Left ventricle myocardium superior (tissue), 1 donor: ENCODE data around the gene WDR54. TPM values are rescaled to one million over a fixed set of nuclear protein-coding genes. Genes with fewer than 3 reads are reported as not detected.
A peak's percentile ranks its signal among the peaks of the same experiment; 100 is the strongest.

Experiments
- ATAC-seq: fragments of 200-7000 bp; cut with Tn5 transposase; one replicate; pipeline ENCODE4 v1.9.1; 2020; ENCODE audit warnings: mild to moderate bottlenecking, moderate library complexity
- DNase-seq: peaks from one replicate; pipeline ENCODE4 v3.0.0-alpha.2; 2020
- intact Hi-C: fragments of 100-400 bp; cut with micrococcal nuclease; formaldehyde crosslinking; loops from one replicate; pipeline ENCODE4 v1.11.0; 2022
- long read RNA-seq: library from polyadenylated mRNA; unstranded; transcript quantifications from one replicate; pipeline ENCODE4 v2.0.0, GENCODE V29; 2021
- total RNA-seq: library from RNA; stranded (reverse); fragmentation: NEBNext Ultra II Directional; extraction: Animal tissue kit (Norgen Biotek cat#: 25700); gene quantifications from one replicate; pipeline ENCODE4 v1.2.1, GENCODE V29; 2021
- donor health status: DM: no; HTN: yes; CAD: no; lungs with severe emphysema.

Gene WDR54
- 4.4 TPM for total RNA-seq
- long read RNA-seq, partial matches to known transcripts, result 0 of 2 reads
- long read RNA-seq, other reads (novel, unspliced or antisense), result 2 of 2 reads

GRCh38 chr2:74421221-74421870 lies at the start of gene WDR54, which contains the start of gene C2orf81:
Gene WDR54 (plus strand): TSS chr2:74421730. CDS start chr2:74422154, 424 bp downstream.
Gene C2orf81 (minus strand): TSS chr2:74421619. CDS start chr2:74421560, 59 bp downstream.
- intact Hi-C loops, result no loop called here
- peak; percentile 92 for ATAC-seq
- peak; percentile 93 for DNase-seq

- intact Hi-C loops, result no loop called here
- ATAC-seq, result no peak
Observed at GRCh38 chr2:74372674-74373073, 48.9 kb upstream of the WDR54 start.

GRCh38 chr2:74373221-74373676 lies 48.3 kb upstream of the WDR54 start:
- intact Hi-C loops, result no loop called here
- ATAC-seq, result peak; percentile 59
- DNase-seq, result peak; percentile 77

More at GRCh38 chr2:74372674-74373073, 48.9 kb upstream of the WDR54 start:
- no peak for DNase-seq

GRCh38 chr2:74373985-74374384 lies 47.5 kb upstream of the WDR54 start:
- DNase-seq (no peak), ATAC-seq (peak; percentile 7)
- intact Hi-C loops, result no loop called here

GRCh38 chr2:74374509-74375205 lies 46.9 kb upstream of the WDR54 start:
- DNase-seq (peak; percentile 83), ATAC-seq (peak; percentile 94)
- intact Hi-C loops, result no loop called here

GRCh38 chr2:74375838-74376237 lies 45.7 kb upstream of the WDR54 start:
- ATAC-seq (no peak), DNase-seq (no peak)
- intact Hi-C loops, result no loop called here

- DNase-seq, result no peak
- no peak for ATAC-seq
- intact Hi-C loops, result no loop called here
Observed at GRCh38 chr2:74378007-74378406, 43.5 kb upstream of the WDR54 start.

GRCh38 chr2:74379851-74380789 lies 41.4 kb upstream of the WDR54 start, which contains the start of gene DCTN1:
Gene DCTN1 (minus strand): TSS chr2:74380311. CDS start chr2:74380037, 274 bp downstream.
- DNase-seq (peak; percentile 60), ATAC-seq (peak; percentile 77)
- intact Hi-C loops, result no loop called here

GRCh38 chr2:74381751-74382150 lies 39.8 kb upstream of the WDR54 start:
- ATAC-seq, result no peak
- DNase-seq, result no peak
- intact Hi-C loops, result no loop called here

- peak; percentile 42 for ATAC-seq
- no peak for DNase-seq
- intact Hi-C loops, result no loop called here
Observed at GRCh38 chr2:74383254-74383653, 38.3 kb upstream of the WDR54 start.

GRCh38 chr2:74384051-74384450 lies 37.5 kb upstream of the WDR54 start:
- ATAC-seq, result no peak
- DNase-seq, result no peak
- intact Hi-C loops, result no loop called here

GRCh38 chr2:74385396-74385795 lies 36.1 kb upstream of the WDR54 start:
- peak; percentile 10 for ATAC-seq
- intact Hi-C loops, result no loop called here
- DNase-seq, result no peak

GRCh38 chr2:74387346-74387745 lies 34.2 kb upstream of the WDR54 start:
- DNase-seq (no peak), ATAC-seq (no peak)
- intact Hi-C loops, result no loop called here

- ATAC-seq (no peak), DNase-seq (no peak)
- intact Hi-C loops, result no loop called here
Observed at GRCh38 chr2:74390606-74391005, 30.9 kb upstream of the WDR54 start.

GRCh38 chr2:74391209-74391579 lies 30.3 kb upstream of the WDR54 start:
- intact Hi-C loops, result no loop called here
- ATAC-seq, result peak; percentile 4
- no peak for DNase-seq

- DNase-seq, result peak; percentile 94
- intact Hi-C loops, result no loop called here
- peak; percentile 89 for ATAC-seq
Observed at GRCh38 chr2:74391580-74392448, 29.7 kb upstream of the WDR54 start.

- intact Hi-C loops, result no loop called here
- DNase-seq, result no peak
Observed at GRCh38 chr2:74392449-74392743, 29.1 kb upstream of the WDR54 start.

GRCh38 chr2:74393525-74393924 lies 28.0 kb upstream of the WDR54 start:
- DNase-seq (no peak), ATAC-seq (no peak)
- intact Hi-C loops, result no loop called here

More at GRCh38 chr2:74392449-74392743, 29.1 kb upstream of the WDR54 start:
- ATAC-seq, result no peak

- DNase-seq (no peak), ATAC-seq (no peak)
- intact Hi-C loops, result no loop called here
Observed at GRCh38 chr2:74396149-74396548, 25.4 kb upstream of the WDR54 start.
